Measurements from ENCODE around the gene FBXO8. TPM values are rescaled to one million over a fixed set of nuclear protein-coding genes. Genes with fewer than 3 reads are reported as not detected.

FBXO8 gene
- total and polyA plus RNA-seq, 10 donors: 9.7 to 38.4 (median 26.8) TPM

DNA sequence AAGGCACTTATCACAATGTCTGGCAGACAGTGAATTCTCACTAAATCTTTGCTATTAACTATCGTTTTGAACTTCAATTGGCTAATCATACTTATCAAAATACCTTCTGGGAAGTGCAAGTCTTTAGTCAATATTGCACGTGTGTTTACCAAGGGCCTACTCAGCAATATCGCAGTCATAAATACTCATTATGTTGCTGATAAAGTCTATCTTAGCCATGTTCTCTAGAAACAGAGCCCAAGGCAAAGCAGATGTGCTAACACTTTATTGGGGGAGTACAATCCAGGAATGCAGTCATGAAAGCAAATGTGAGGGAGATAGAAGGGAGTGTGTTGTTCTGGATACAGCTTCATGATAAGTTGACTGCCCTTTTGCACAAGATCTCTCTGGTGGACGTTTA, 90.5 kb downstream of the FBXO8 start:
- TF ChIP-seq POLR2A (IDR thresholded peaks at IDR 0.05) (no peak), POLR2AphosphoS5 (IDR thresholded peaks at IDR 0.05) (no peak)
- TF ChIP-seq, protein P1, sequence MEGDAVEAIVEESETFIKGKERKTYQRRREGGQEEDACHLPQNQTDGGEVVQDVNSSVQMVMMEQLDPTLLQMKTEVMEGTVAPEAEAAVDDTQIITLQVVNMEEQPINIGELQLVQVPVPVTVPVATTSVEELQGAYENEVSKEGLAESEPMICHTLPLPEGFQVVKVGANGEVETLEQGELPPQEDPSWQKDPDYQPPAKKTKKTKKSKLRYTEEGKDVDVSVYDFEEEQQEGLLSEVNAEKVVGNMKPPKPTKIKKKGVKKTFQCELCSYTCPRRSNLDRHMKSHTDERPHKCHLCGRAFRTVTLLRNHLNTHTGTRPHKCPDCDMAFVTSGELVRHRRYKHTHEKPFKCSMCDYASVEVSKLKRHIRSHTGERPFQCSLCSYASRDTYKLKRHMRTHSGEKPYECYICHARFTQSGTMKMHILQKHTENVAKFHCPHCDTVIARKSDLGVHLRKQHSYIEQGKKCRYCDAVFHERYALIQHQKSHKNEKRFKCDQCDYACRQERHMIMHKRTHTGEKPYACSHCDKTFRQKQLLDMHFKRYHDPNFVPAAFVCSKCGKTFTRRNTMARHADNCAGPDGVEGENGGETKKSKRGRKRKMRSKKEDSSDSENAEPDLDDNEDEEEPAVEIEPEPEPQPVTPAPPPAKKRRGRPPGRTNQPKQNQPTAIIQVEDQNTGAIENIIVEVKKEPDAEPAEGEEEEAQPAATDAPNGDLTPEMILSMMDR (IDR thresholded peaks at IDR 0.05 in 8 of 11, conservative IDR thresholded peaks at IDR 0.05 in 3 of 11): no peak
- intact Hi-C loops (cut with DNase I; ENCODE audit: low total_unique reads): no loop called here
- Histone ChIP-seq H3K4me3 (no peak overlapping the region), H3K27ac (no peak overlapping the region), H3K9me3 (no peaks in the 10 kb centered on the region), H3K27me3 (replicated peaks in 1 of 7) (peaks cover 0 to 24% (median 0%) of the 10 kb centered on the region in 7 donors), H3K4me1 (no peaks in the 10 kb centered on the region), H3K36me3 (no peaks in the 10 kb centered on the region)
- 78 to 88% (median 82%) methylated on average over 4 of the region's 4 CpGs for WGBS, 5 donors
- no peak for DNase-seq

DNA sequence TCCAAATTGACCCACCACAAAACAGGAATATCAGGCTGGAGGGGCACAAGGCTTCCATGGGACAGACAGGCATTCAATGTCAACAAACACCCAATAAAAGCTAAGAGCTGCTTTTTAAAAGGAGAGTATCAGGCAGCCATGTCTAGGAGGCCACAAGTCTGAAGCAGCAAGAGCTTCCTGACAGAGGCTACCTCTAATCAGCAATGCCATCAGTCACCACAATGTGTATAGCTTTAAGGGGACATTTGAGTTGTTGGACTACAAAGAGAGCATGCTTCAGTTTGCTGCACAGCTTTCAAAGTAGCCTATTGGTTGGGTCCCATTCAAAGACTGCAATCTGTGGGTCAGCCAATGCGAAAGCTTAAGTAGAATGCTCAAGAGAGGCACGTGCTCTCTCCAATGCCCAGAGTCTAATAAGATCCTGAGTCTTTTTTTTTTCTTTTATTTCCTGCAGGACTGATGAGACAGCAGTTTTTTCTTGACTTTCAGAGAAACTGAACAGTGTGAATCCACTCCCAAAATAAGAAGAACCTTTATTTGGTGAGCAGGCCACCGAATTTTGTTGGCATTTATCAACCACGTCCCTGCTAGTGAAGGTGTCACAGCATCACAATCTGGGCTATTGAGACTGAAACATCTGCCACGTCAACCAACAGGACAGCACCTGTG, 92.5 kb downstream of the FBXO8 start:
- no peaks in the 10 kb centered on the region for H3K9me3 ChIP-seq
- H3K4me3 ChIP-seq: no peak overlapping the region
- DNase-seq: no peak
- WGBS, 5 donors: 80 to 90% (median 81%) methylated on average over 5 of the region's 5 CpGs
- intact Hi-C loops (cut with DNase I; ENCODE audit: low total_unique reads): no loop called here
- H3K27ac ChIP-seq: no peak overlapping the region
- no peaks in the 10 kb centered on the region for H3K36me3 ChIP-seq
- peaks cover 0 to 19% (median 0%) of the 10 kb centered on the region in 7 donors for H3K27me3 ChIP-seq (replicated peaks in 1 of 7)
- H3K4me1 ChIP-seq: no peaks in the 10 kb centered on the region
- TF ChIP-seq, protein P1 (IDR thresholded peaks at IDR 0.05 in 8 of 11, conservative IDR thresholded peaks at IDR 0.05 in 3 of 11): no peak
- TF ChIP-seq POLR2AphosphoS5 (IDR thresholded peaks at IDR 0.05) (no peak), POLR2A (IDR thresholded peaks at IDR 0.05) (no peak)

DNA sequence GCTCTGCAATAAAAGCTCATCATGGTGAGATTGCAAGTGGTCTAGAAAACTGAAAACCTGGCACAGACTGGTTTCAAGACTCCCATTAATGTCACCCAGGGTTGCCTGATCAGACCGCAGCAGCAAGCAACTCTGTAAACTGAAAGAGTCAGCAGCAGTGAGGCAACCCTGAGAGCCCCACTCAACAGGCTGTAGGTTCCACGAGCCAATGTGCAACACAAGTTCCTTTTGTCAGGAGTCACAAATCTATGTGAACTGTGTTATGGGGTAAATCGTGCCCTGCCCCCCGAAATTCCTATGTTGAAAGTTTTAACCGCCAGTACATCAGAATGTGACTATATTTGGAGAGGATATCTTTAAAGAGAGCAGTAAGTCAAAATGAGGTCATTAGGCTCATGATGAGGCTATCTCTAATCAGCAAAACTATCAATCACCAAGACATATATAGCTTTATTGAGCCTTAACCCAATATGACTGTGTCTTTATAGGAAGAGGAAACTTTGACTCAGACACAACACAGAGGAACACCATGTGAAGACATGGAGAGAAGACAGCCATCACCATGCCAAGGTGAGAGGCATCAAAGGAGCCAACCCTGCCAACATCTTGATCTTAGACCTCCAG, 94.0 kb downstream of the FBXO8 start:
- 63 to 78% (median 72%) methylated on average over 5 of the region's 5 CpGs for WGBS, 5 donors
- no peak overlapping the region for H3K4me3 ChIP-seq
- H3K27ac ChIP-seq: no peak overlapping the region
- no peaks in the 10 kb centered on the region for H3K36me3 ChIP-seq
- H3K27me3 ChIP-seq (replicated peaks in 1 of 7): peaks cover 0 to 14% (median 0%) of the 10 kb centered on the region in 7 donors
- intact Hi-C loops (cut with DNase I; ENCODE audit: low total_unique reads): no loop called here
- H3K4me1 ChIP-seq: no peaks in the 10 kb centered on the region
- DNase-seq: no peak
- TF ChIP-seq POLR2AphosphoS5 (IDR thresholded peaks at IDR 0.05) (no peak), POLR2A (IDR thresholded peaks at IDR 0.05) (no peak)
- TF ChIP-seq, protein P1 (IDR thresholded peaks at IDR 0.05 in 8 of 11, conservative IDR thresholded peaks at IDR 0.05 in 3 of 11): no peak
- no peaks in the 10 kb centered on the region for H3K9me3 ChIP-seq

Other genes with a start within 250 kb of the FBXO8 start
- gene CEP44, start 244 bp upstream of the FBXO8 start, total RNA-seq: 10 to 100 TPM; 15.2 to 27.7 (median 19.7) TPM
- 1 to 10 TPM; 5.6 to 8.1 (median 6.3) TPM for gene CEP44, start 244 bp upstream of the FBXO8 start, polyA plus RNA-seq
- gene HPGD, start 238.8 kb upstream of the FBXO8 start, total RNA-seq: 10 to 100 TPM in 6 of 7 donors, 1 to 10 TPM in 1; 2.6 to 40.5 (median 16.5) TPM
- 1 to 10 TPM; 5.5 to 9.7 (median 7.5) TPM for gene HPGD, start 238.8 kb upstream of the FBXO8 start, polyA plus RNA-seq

Measured in spleen (tissue), 11 donors.